Gastroesophageal sphincter (tissue), 4 donors: Measurements from ENCODE around the gene TGFBR3L. TPM values are rescaled to one million over a fixed set of nuclear protein-coding genes. Genes with fewer than 3 reads are reported as not detected.

Experiments used
- ATAC-seq: fragments of 150-250 bp; one replicate; pipeline ENCODE4 v1.9.1; 2016; ENCODE audit warnings: mild to moderate bottlenecking, moderate library complexity
- H3K27ac ChIP-seq, 4 donors: fragments of 200-600 bp; sonication (generic) in 3 of 4; 1 replicate in 3 of 4; 2 replicates in 1 of 4; pipeline ENCODE4 v1.5.1; 2016 to 2019
- H3K27me3 ChIP-seq: fragments of 200-600 bp; sonication (generic); one replicate; pipeline ENCODE4 v1.5.1; 2019
- H3K36me3 ChIP-seq, 2 donors: fragments of 200-600 bp; sonication (generic); one replicate each; pipeline ENCODE4 v1.5.1; 2019; ENCODE audit warnings: control low read depth in 1 of 2
- H3K4me1 ChIP-seq, 3 donors: fragments of 200-600 bp; sonication (generic); 1 replicate in 2 of 3; 2 replicates in 1 of 3; pipeline ENCODE4 v1.5.1; 2016 to 2019; ENCODE audit warnings: control low read depth in 2 of 3
- H3K4me3 ChIP-seq, 2 donors: fragments of 200-600 bp; sonication (generic); one replicate each; pipeline ENCODE4 v1.5.1; 2019; ENCODE audit warnings: mild to moderate bottlenecking in 1 of 2, moderate library complexity in 1 of 2
- H3K9me3 ChIP-seq, 3 donors: fragments of 200-600 bp; sonication (generic); one replicate each; pipeline ENCODE4 v1.5.1; 2017 to 2019; ENCODE audit warnings: control low read depth in 2 of 3
- CTCF ChIP-seq, 4 experiments: fragments of 200-600 bp in 2 of 4; fragments of 450-650 bp in 2 of 4; sonication (generic) in 1 of 4; IDR thresholded peaks; one replicate each; pipeline ENCODE4 v1.5.1; 2017 to 2019; ENCODE audit warnings: antibody characterized with exemption in 4 of 4, mild to moderate bottlenecking in 2 of 4, moderate library complexity in 2 of 4
- EP300 ChIP-seq: sonication (generic); formaldehyde crosslinking; IDR thresholded peaks from one replicate; pipeline ENCODE4 v1.6.1; 2017; ENCODE audit warnings: antibody characterized with exemption, mild to moderate bottlenecking
- POLR2A ChIP-seq, 2 donors: fragments of 450-650 bp; IDR thresholded peaks; one replicate each; pipeline ENCODE4 v1.6.1; 2017; ENCODE audit warnings: antibody characterized with exemption in 2 of 2, mild to moderate bottlenecking in 2 of 2, moderate library complexity in 1 of 2
- POLR2AphosphoS5 ChIP-seq: sonication (generic); formaldehyde crosslinking; IDR thresholded peaks from one replicate; pipeline ENCODE4 v1.6.1; 2017; ENCODE audit warnings: antibody characterized with exemption
- WGBS, 2 donors: methylation state at CpG; one replicate each; pipeline ENCODE4 v1.1.5; 2018; ENCODE audit warnings: low coverage in 1 of 2; 5-methylcytosine and 5-hydroxymethylcytosine counted together
- total RNA-seq, 4 donors: library from RNA; depleted of rRNA; stranded (reverse); fragments of >200 nt; gene quantifications; one replicate each; pipeline ENCODE4 v1.1.0, GENCODE V29; 2016

The TGFBR3L gene
- total RNA-seq, 4 donors from 2014 or later = 2.8 to 8.5 (median 5.4) TPM

- H3K4me1 ChIP-seq = peaks cover 17 to 97% (median 69%) of the 10 kb centered on the region in 3 donors
- H3K27me3 ChIP-seq = no peaks in the 10 kb centered on the region
- ATAC-seq = peak; percentile 64
- no peaks in the 10 kb centered on the region for H3K9me3 ChIP-seq
- peak within 1 kb of the TSS; percentile 94 to 97 (median 94) for H3K27ac ChIP-seq
- peak in 3 of 4 experiments; percentile 33 to 57 (median 41) for TF ChIP-seq CTCF (IDR thresholded peaks at IDR 0.05)
- TF ChIP-seq POLR2AphosphoS5 = peak; percentile 7
- TF ChIP-seq EP300 = no peak
- TF ChIP-seq POLR2A (IDR thresholded peaks at IDR 0.05) = peak; percentile 11 to 12
- 0 to 7% methylated on average over 1 to 2 of the region's 65 CpGs for WGBS, 2 donors
- H3K36me3 ChIP-seq = peaks cover 0 to 32% of the 10 kb centered on the region in 2 donors
- peak within 1 kb of the TSS; percentile 51 to 80 for H3K4me3 ChIP-seq
Observed at GRCh38 chr19:7926021-7926726, 11.5 kb downstream of the TGFBR3L start, which contains the start of gene CTXN1. TSS of gene CTXN1 (minus strand) at chr19:7926135. CDS start at chr19:7925538, 597 bp downstream.

- H3K4me3 ChIP-seq = peak overlapping the region in 1 of 2 donors; percentile 80
- 40% methylated on average over 2 of the region's 32 CpGs; no CpG with 5 or more reads in 1 of the 2 donors for WGBS, 2 donors
- ATAC-seq = no peak
- TF ChIP-seq POLR2AphosphoS5 (no peak), CTCF (IDR thresholded peaks at IDR 0.05) (no peak), EP300 (no peak), POLR2A (IDR thresholded peaks at IDR 0.05) (no peak)
- peak overlapping the region; percentile 94 to 97 (median 94) for H3K27ac ChIP-seq
- peaks cover 17 to 97% (median 69%) of the 10 kb centered on the region in 3 donors for H3K4me1 ChIP-seq
- peaks cover 0 to 34% of the 10 kb centered on the region in 2 donors for H3K36me3 ChIP-seq
- no peaks in the 10 kb centered on the region for H3K9me3 ChIP-seq
- H3K27me3 ChIP-seq = no peaks in the 10 kb centered on the region
Observed at GRCh38 chr19:7926727-7927604, 12.3 kb downstream of the TGFBR3L start.

GRCh38 chr19:7927605-7928333, 13.1 kb downstream of the TGFBR3L start:
- no peak for ATAC-seq
- TF ChIP-seq POLR2AphosphoS5 = no peak
- TF ChIP-seq CTCF (IDR thresholded peaks at IDR 0.05) = no peak
- TF ChIP-seq POLR2A (IDR thresholded peaks at IDR 0.05) = no peak
- no peak for TF ChIP-seq EP300
- 90% methylated on average over 2 of the region's 23 CpGs; no CpG with 5 or more reads in 1 of the 2 donors for WGBS, 2 donors
- peak overlapping the region in 1 of 2 donors; percentile 32 for H3K4me3 ChIP-seq
- no peaks in the 10 kb centered on the region for H3K27me3 ChIP-seq
- H3K27ac ChIP-seq = peak overlapping the region; percentile 94 to 97 (median 94)
- H3K9me3 ChIP-seq = no peaks in the 10 kb centered on the region
- peaks cover 17 to 94% (median 64%) of the 10 kb centered on the region in 3 donors for H3K4me1 ChIP-seq
- peaks cover 0 to 34% of the 10 kb centered on the region in 2 donors for H3K36me3 ChIP-seq

GRCh38 chr19:7928334-7928706, 13.7 kb downstream of the TGFBR3L start:
- ATAC-seq = no peak
- Histone ChIP-seq H3K4me1 (peaks cover 17 to 89% (median 64%) of the 10 kb centered on the region in 3 donors), H3K27me3 (no peaks in the 10 kb centered on the region)

More at GRCh38 chr19:7928334-7928706, 13.7 kb downstream of the TGFBR3L start:
- peak overlapping the region; percentile 94 to 97 (median 94) for H3K27ac ChIP-seq
- H3K36me3 ChIP-seq = peaks cover 0 to 34% of the 10 kb centered on the region in 2 donors
- WGBS, 2 donors = 15 to 31% methylated on average over 4 to 5 of the region's 9 CpGs
- H3K9me3 ChIP-seq = no peaks in the 10 kb centered on the region
- H3K4me3 ChIP-seq = peak overlapping the region in 1 of 2 donors; percentile 32
- TF ChIP-seq POLR2A (IDR thresholded peaks at IDR 0.05) (no peak), CTCF (IDR thresholded peaks at IDR 0.05) (peak in 1 of 4 experiments; percentile 41), EP300 (no peak), POLR2AphosphoS5 (peak; percentile 67)
